GM21381 (cell line): ENCODE results near the gene PLCB2.

ENCODE experiments used
- ATAC-seq: cut with Tn5 transposase; IDR thresholded peaks from one replicate; pipeline ENCODE4 v1.9.1; 2021; ENCODE audit warnings: mild to moderate bottlenecking, moderate library complexity; ENCODE audit not compliant: unreplicated experiment

PLCB2 gene, protein sequence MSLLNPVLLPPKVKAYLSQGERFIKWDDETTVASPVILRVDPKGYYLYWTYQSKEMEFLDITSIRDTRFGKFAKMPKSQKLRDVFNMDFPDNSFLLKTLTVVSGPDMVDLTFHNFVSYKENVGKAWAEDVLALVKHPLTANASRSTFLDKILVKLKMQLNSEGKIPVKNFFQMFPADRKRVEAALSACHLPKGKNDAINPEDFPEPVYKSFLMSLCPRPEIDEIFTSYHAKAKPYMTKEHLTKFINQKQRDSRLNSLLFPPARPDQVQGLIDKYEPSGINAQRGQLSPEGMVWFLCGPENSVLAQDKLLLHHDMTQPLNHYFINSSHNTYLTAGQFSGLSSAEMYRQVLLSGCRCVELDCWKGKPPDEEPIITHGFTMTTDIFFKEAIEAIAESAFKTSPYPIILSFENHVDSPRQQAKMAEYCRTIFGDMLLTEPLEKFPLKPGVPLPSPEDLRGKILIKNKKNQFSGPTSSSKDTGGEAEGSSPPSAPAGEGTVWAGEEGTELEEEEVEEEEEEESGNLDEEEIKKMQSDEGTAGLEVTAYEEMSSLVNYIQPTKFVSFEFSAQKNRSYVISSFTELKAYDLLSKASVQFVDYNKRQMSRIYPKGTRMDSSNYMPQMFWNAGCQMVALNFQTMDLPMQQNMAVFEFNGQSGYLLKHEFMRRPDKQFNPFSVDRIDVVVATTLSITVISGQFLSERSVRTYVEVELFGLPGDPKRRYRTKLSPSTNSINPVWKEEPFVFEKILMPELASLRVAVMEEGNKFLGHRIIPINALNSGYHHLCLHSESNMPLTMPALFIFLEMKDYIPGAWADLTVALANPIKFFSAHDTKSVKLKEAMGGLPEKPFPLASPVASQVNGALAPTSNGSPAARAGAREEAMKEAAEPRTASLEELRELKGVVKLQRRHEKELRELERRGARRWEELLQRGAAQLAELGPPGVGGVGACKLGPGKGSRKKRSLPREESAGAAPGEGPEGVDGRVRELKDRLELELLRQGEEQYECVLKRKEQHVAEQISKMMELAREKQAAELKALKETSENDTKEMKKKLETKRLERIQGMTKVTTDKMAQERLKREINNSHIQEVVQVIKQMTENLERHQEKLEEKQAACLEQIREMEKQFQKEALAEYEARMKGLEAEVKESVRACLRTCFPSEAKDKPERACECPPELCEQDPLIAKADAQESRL

DNA sequence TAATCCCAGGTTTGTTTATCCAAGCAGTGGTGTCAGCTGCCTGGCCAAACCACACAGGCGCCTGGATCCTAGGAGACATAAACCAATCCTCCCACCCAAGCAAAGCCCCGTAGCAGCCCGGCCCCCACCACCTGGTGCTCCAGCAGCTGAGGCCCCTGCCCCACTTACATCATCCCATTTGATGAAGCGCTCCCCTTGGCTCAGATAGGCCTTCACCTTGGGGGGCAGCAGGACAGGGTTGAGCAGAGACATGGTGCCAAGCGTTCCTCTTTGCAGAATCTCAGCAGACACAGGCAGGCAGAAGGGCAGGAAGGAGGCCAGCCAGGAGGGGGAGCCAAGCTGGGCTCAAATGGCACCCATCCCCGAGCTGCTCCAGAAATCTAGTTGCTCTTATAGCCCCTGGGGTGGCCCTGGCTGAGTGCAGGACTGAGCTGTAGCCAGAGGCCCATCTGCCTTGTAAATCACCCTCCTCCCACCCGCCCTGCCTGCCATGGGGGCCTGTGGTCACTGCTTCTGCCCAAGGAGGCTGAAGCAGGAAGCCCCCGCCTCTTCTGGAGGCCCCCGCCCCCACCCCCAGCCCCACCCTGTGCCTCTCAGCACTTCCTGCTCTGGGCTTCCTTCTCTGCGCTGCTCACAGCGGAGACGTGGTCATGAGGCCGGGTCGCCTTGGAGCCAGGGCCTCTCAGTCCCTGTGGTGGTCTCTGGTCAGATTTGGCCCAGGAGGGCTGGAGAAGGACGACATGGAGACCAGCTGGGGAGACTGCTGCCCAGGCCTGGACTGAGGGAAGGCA, at the start of gene PLCB2:
Gene PLCB2, minus strand, starts transcription at position 515 of the 791 bp plus-strand sequence. Its CDS starts 263 bp downstream, at position 252.
- peak; percentile 48 for ATAC-seq

- ATAC-seq = no peak
These were observed 49.5 kb upstream of the PLCB2 start for GRCh38 chr15:40357246-40357645.

GRCh38 chr15:40355976-40356585, 48.3 kb upstream of the PLCB2 start:
- ATAC-seq = no peak

GRCh38 chr15:40354408-40355171, 46.9 kb upstream of the PLCB2 start:
- no peak for ATAC-seq

GRCh38 chr15:40353697-40354096, 46.0 kb upstream of the PLCB2 start:
- no peak for ATAC-seq

GRCh38 chr15:40352281-40352901, 44.7 kb upstream of the PLCB2 start:
- no peak for ATAC-seq

DNA sequence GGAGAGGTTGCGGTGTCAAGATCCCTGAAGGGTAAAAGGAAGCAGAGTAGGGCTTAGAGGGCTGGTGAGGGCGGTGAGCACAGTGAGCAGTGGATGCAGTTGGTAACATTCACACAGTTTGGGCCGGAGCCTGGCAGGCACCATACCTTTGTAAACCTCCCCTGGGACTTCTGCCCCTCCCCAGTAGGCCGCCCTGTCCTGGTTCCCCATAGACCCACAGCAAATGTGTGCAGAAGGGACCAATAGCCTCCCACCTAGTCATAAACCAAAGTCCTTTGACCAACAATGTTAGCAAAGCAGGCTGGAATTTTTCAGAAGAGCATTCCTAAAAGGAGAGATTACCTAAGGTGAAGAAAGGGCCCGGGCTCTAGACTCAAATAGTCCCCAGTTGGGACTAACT, 41.4 kb upstream of the PLCB2 start:
- no peak for ATAC-seq

GRCh38 chr15:40348474-40348870, 40.7 kb upstream of the PLCB2 start:
- no peak for ATAC-seq

- ATAC-seq = no peak
These were observed 40.1 kb upstream of the PLCB2 start for GRCh38 chr15:40347559-40348473.

DNA sequence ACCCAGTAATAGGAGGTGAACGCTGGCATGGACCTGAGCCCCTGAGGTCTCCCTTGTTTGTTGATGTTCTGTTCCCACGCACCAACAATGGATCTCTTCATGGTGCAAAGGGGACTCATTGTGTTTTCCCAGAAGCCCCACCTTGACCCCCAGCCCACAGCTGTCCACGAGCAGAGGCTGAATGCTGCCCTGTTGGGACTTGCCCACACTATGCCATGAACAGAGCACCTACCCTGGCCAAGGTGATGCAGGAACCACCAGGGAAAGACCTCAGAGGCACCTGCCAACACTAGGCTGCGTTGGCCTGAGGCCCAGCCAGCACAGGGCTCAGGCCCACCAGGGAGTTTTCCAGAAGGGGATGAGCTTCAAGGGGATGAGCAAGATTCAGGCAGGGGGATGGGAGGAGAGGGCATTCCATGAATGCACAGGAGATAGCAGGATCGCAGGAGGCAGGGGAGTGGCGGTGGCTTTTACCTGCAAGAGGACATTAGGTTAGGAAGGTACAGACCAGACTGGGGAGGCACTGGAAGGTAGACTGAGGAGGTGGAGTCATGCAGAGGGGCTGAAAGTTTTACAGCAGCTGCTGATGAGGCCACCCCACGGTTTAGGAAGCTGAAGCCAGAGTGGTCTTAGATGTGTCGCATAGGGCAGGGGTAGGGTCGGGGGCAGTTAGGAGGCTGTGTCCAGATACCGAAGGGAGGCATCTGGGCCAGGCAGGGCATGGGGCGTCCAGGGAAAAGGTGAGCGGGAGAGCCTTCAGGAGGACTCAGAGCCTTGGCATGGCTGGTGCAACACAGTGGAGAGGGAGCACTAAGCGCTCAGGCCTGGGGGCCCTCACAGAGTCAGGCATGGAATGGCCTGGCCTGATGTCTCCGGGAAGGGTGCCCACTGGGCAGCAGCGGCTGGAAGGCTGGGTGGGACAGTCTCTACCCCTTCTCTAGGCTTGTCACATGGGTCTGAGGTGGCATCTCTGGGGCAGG, 39.1 kb upstream of the PLCB2 start:
- ATAC-seq = no peak

GRCh38 chr15:40345867-40346578, 38.3 kb upstream of the PLCB2 start:
- no peak for ATAC-seq

- no peak for ATAC-seq
These were observed 37.6 kb upstream of the PLCB2 start for GRCh38 chr15:40345225-40345866.

DNA sequence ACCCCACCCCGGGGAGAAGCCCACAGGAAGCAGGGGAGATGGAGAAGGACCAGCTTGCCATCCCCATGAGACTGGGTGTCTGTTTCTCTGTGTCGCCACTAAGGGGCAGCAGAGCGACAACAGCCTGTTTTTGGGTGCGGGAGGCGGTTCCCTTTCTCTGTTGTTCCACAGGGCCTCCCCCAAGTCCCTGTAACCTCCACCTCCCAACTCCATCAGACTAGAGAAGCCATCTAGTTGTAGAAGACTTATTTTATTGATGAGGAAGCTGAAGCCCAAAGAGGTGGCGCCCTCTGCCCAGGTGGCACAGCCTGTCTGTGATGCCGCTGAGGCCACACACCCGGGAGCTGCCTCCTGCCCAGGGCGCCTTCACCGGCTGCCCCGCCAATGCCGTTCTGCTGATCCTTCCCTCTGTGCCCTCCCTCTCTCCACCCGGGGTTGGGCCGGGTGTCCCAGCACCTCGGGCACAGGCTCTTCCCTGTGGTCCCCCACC, 36.9 kb upstream of the PLCB2 start:
- no peak for ATAC-seq

DNA sequence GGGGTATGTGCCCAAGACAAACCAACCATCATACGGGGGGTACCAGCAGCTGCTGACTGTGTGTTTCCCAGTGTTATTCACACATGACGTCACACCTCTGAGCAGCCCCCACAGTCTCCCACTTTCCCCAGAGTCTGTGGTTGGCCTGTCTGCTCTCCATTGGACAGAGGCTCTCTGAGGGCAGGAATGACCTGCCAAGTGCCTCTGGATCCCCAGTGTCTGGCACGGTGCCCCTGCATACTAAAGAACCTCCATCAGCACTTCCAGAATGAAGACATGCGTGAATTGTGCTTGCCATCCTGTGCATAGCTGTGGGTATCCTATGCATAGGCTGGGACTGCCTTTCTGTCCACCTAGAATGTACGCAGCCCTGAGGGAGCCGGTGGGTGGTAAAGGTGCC, 36.5 kb upstream of the PLCB2 start:
- no peak for ATAC-seq

GRCh38 chr15:40343512-40343911, 35.8 kb upstream of the PLCB2 start:
- ATAC-seq = no peak
